ENCODE measurements around the gene ZNF324.
"Not testable (repeated sequence)": the region's sequence is repeated elsewhere in the genome, so short reads cannot be mapped to it uniquely, and the experiment has no call there.

Gene ZNF324

GRCh38 chr19:58473775-58474174 lies 6.9 kb downstream of the ZNF324 start:
- no peak for DNase-seq

DNA sequence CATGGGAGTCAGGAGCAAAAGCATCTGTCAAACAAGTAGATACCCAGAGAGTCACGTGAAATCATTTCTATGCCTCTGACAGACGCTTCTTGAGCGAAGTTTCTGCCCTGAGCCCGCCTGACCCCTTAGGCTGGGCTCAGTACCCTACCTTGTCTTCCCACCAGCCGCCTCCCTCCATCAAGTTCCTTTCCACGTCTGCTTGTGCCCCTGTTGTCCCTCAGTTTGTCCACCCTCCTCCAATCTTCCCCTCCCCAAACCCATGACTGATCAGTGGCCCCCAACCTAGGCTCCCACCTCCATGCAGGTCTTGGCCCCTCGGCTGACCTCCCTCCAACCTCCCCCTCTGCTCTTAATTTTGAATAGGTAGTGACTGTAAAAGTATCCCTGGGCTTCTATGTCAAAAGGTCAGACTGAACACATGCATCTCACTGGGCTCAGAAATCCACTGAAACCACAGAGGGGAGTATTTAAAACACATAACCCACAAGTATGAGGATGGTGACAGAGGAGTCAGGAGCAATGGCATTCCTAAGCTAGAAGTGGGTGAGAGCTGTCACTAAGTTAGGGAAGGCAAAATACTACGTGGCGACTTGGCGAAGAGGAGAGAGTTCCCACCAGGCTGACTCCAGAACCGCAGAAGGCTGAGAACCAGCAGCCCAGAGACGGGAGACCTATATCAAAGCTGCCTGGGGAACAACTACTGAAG lies 7.6 kb downstream of the ZNF324 start:
- DNase-seq = no peak

DNA sequence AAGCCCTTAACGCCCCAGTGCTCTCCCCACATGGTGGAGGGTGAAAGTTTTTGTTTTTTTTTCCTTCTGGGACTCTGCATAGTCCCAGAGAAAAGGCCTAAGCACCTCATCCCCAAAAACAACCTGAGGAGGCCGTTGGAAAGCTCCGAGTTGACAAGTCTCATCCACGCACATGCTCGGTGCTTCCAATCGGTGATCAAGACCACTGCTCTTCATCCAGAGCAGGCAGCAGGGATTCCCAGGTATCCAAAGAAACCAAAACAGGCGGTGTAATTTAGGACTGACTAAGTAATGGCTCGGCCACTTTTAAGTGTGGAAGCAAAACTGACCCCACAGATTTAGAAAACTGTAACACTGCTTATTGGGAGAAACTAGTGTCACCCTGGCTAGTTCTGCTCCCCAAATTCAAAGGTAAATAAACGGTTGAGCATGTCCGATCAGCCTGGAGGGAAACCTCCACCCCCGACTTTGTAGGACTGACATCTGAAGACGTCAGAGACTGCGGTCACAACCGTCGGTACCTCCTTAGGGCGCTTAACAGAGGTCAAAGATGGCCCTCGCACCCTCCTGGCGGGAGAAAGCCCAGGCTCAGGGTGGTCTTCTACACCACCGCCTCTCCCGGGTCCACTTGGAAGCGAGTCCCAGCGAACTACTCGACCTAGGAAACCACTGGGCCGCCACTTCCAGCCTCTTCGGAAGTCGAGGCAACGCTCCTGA lies 8.3 kb downstream of the ZNF324 start:
- DNase-seq = no peak

DNA sequence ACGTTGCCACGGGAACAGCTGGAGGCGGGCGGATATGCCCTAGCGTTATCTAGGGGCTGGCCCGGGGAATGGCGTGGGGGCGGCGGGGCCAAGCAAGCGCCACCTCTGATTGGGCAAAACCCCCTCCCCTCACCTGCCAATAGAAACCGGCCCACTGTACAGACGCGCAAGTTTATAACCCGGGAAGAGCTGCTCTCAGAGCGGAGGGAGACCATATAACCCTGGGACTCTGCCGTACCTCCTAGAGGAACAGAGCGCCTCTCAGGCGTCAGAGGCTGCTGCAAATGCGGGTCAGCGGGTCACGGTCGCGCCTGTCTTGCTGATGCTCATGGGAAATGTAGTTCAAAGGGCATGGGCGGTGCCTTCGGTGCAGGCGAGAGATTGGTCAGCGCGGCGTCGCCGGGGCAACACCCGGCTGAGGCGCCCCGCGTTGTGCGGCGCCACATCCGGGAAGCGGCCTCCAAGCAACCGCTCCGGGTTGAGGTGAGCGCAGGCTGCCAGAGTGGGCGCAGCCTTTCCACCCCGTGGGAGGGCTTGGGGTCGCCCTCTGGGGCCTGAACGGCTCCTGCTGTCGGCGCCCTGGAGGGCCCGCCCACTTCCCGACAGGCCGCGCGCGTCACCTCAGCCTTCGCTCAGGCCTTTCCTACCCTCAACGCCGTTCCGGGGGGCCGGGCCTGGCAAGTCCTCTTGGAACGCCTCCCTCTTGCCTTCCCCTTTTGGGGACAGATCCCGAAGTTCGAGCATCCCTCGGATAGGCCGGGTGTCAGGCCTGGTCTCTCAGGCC lies 9.0 kb downstream of the ZNF324 start, which contains the start of gene ZNF446:
TSS of gene ZNF446 (plus strand) at position 639 of the 784 bp plus-strand sequence. CDS start 867 bp downstream, outside the sequence.
- DNase-seq = peak; percentile 98

- peak; percentile 66 for DNase-seq
These were observed 9.7 kb downstream of the ZNF324 start for GRCh38 chr19:58476498-58477015.

DNA sequence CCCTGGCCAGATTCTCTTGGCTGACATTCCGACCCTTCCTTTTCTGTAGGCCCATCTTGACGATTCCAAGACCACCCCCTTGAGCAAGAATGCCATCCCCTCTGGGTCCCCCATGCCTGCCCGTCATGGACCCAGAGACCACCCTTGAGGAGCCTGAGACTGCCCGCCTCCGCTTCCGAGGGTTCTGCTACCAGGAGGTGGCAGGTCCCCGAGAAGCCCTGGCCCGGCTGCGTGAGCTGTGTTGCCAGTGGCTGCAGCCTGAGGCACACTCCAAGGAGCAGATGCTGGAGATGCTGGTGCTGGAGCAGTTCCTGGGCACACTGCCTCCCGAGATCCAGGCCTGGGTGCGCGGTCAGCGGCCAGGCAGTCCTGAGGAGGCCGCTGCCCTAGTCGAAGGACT lies 10.2 kb downstream of the ZNF324 start:
- no peak for DNase-seq

GRCh38 chr19:58477871-58478270 lies 11.0 kb downstream of the ZNF324 start:
- no peak for DNase-seq

- no peak for DNase-seq
These were observed 12.4 kb downstream of the ZNF324 start for GRCh38 chr19:58479303-58479702.

- DNase-seq = no peak
These were observed 13.0 kb downstream of the ZNF324 start for GRCh38 chr19:58479736-58480480.

DNA sequence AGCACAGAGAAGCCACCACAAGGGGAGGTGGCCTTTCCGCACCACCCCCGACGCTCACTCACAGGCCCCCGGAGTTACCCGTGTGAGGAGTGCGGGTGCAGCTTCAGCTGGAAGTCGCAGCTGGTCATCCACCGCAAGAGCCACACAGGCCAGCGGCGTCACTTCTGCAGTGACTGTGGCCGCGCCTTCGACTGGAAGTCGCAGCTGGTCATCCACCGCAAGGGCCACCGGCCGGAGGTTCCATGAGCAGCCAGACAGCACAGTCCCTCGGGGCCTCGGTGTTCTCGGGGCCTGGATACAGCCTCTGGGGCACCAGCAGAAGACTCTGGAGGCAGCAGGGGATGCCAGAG lies 13.6 kb downstream of the ZNF324 start:
- DNase-seq = no peak

GRCh38 chr19:58480831-58481230 lies 14.0 kb downstream of the ZNF324 start:
- no peak for DNase-seq

- DNase-seq = no peak
These were observed 15.5 kb downstream of the ZNF324 start for GRCh38 chr19:58482372-58482771.

DNA sequence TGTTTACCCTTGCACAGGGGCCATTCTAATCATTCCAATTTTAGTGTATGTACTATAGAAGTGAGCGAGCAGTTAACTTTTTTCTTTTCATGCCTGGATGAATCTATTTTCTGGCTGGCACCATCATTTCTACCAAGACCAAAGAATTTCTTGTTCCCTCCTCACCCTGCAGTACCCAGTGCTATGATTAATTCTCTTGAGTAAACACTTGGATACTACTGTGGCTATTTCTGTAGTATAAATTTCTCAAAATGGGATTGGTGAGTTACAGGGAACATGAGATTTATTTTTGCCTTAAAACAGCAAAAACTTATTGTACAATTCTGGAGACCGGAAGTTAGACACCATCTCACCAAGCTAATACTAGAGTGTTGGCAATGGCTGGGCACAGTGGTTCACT lies 16.9 kb downstream of the ZNF324 start:
- no peak for DNase-seq

- not testable (repeated sequence) for DNase-seq
These were observed 17.5 kb downstream of the ZNF324 start for GRCh38 chr19:58484349-58484748.

- no peak for DNase-seq
These were observed 24.5 kb downstream of the ZNF324 start for GRCh38 chr19:58491393-58491792.

- DNase-seq = no peak
These were observed 25.4 kb downstream of the ZNF324 start for GRCh38 chr19:58492265-58492664.

GRCh38 chr19:58497634-58498170 lies 30.8 kb downstream of the ZNF324 start:
- DNase-seq = no peak

DNA sequence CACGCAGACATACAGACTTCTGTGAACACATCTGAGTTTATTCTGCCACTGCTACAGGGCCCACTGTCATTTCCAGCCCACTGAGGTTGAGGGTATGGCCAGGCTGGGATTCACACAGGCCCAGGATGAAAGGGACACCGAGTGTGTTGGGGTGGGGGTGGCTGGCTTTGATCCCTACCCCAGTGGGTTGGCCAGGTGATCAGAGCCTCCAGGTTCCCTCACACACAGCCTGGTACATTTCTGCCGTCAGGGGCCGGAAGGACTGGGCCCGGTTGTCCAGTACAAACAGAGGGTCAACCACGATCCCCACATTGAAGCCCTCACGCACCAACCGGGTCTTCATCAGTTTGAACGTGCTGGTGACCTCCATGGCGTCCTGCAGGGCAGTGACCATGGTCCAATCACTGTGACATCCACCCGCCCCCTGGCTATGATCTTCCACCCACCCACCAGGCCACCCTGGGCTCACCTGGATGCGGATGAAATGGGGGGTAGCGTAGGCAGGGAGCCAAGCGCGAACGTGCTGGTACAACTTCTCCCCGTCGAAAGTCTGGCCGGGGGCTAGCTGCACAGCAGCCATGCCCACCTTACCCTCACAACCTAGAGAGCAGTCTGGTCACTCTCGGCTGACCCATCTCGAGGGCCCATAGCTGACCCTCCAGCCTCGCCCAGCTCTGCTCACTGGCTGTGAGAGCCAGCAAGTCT lies 31.6 kb downstream of the ZNF324 start:
- DNase-seq = peak; percentile 45

DNA sequence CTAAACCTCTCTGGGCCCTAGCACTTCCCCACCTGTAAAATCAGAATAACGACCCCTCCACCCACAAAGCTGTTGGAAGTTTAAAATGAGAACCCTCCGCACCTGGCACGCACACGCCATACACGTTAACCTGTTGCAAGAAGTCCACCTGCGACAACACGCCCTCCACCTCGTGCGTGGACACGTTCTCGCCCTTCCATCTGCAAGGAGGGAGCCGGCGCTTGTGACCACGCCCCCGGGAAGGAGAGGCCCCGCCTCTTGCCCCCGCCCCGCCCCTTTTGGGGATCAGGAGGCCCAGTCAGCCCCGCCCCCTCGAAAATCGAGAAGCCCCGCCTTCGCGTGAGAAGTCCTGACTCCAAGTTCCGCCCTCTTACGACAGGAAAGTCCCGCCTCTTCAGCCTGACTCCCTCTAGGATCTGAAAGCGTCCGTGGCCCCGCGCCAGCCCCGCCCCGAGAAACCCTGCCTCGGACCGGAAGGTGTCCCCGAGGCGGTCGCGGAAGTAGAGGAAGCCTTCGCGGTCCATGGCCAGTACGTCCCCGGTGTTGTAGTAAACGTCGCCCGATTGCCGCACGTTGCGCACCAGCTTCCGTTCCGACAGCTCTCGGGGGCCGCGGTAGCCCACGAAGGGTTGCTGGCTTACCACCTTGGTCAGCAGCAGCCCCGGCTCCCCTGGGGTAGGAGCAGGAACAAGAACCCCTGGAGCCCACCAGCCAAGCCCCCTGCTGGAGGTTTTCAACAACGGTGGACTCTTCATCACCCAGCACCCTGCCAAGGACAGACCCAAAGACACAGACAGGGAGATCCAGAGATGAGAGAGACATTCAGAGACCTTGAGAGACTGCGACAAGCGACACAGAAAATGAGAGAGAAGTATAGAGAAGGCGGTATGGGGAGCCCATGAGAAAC lies 32.4 kb downstream of the ZNF324 start:
- DNase-seq = peak; percentile 100

DNA sequence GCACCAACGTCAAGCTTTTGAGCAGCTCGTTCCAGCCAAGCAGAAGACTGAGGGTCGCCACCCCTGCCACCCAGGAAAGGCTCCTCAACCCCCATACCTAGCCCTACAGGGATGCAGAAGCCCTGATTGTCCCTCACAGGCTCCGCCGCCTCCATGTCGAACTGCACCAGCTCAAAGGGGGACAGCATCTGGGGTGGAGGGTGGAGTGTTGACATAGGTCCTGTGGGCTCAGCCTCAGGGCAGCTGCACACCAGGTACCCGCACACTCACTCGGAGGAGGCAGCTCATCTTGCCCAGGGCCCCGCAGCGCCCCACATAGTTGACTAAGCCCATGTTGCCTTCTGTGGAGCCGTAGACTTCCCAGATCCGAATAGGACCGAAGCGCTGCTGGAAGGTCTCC lies 33.4 kb downstream of the ZNF324 start:
- DNase-seq = no peak
